Hypothalamus (tissue), 51 donors: ENCODE results near the gene PLEKHA5.
A peak's percentile ranks its signal among the peaks of the same experiment; 100 is the strongest.
"Not testable (repeated sequence)": the region's sequence is repeated elsewhere in the genome, so short reads cannot be mapped to it uniquely, and the experiment has no call there.

Experiments used
- DNase-seq, 51 donors: peaks; one replicate each; lab custom pipeline; 2025; lab: John Stamatoyannopoulos, UW

Gene PLEKHA5

GRCh38 chr12:19304149-19304750 lies 174.7 kb downstream of the PLEKHA5 start:
- DNase-seq: no peak

- DNase-seq: not testable (repeated sequence)
Observed at GRCh38 chr12:19305621-19306020, 176.1 kb downstream of the PLEKHA5 start.

- DNase-seq: no peak
Observed at GRCh38 chr12:19306366-19306765, 176.8 kb downstream of the PLEKHA5 start.

GRCh38 chr12:19307451-19307850 lies 177.9 kb downstream of the PLEKHA5 start:
- DNase-seq: no peak

- DNase-seq: no peak
Observed at GRCh38 chr12:19311165-19311564, 181.6 kb downstream of the PLEKHA5 start.

- no peak for DNase-seq
Observed at GRCh38 chr12:19312637-19313036, 183.1 kb downstream of the PLEKHA5 start.

- no peak for DNase-seq
Observed at GRCh38 chr12:19316425-19316824, 186.9 kb downstream of the PLEKHA5 start.

- DNase-seq: no peak
Observed at GRCh38 chr12:19322376-19322775, 192.8 kb downstream of the PLEKHA5 start.

GRCh38 chr12:19323805-19324204 lies 194.3 kb downstream of the PLEKHA5 start:
- DNase-seq: no peak

- no peak for DNase-seq
Observed at GRCh38 chr12:19326102-19326501, 196.6 kb downstream of the PLEKHA5 start.

- DNase-seq: no peak
Observed at GRCh38 chr12:19332196-19332595, 202.7 kb downstream of the PLEKHA5 start.

- no peak for DNase-seq
Observed at GRCh38 chr12:19338405-19338804, 208.9 kb downstream of the PLEKHA5 start.

- not testable (repeated sequence) for DNase-seq
Observed at GRCh38 chr12:19350850-19351249, 221.3 kb downstream of the PLEKHA5 start.

- no peak for DNase-seq
Observed at GRCh38 chr12:19351346-19351745, 221.8 kb downstream of the PLEKHA5 start.

GRCh38 chr12:19369691-19370148 lies 240.2 kb downstream of the PLEKHA5 start:
- peak in 1 of 51 donors; percentile 12 for DNase-seq

GRCh38 chr12:19373586-19373985 lies 244.1 kb downstream of the PLEKHA5 start:
- no peak for DNase-seq

GRCh38 chr12:19375888-19376287 lies 246.4 kb downstream of the PLEKHA5 start:
- DNase-seq: no peak

GRCh38 chr12:19376691-19377090 lies 247.2 kb downstream of the PLEKHA5 start:
- DNase-seq: no peak

- DNase-seq: no peak
Observed at GRCh38 chr12:19382111-19382526, 252.6 kb downstream of the PLEKHA5 start.

GRCh38 chr12:19382563-19382962 lies 253.0 kb downstream of the PLEKHA5 start:
- DNase-seq: no peak

- DNase-seq: no peak
Observed at GRCh38 chr12:19387161-19387560, 257.6 kb downstream of the PLEKHA5 start.

- no peak for DNase-seq
Observed at GRCh38 chr12:19388131-19388549, 258.6 kb downstream of the PLEKHA5 start.

- DNase-seq: no peak
Observed at GRCh38 chr12:19390051-19390598, 260.6 kb downstream of the PLEKHA5 start.
